Mucosa of stomach (tissue), 1 donor: ENCODE measurements around the gene ZNF438.
"Not testable (repeated sequence)": the region's sequence is repeated elsewhere in the genome, so short reads cannot be mapped to it uniquely, and the experiment has no call there.

Source experiments
- H3K27me3 ChIP-seq: one replicate; pipeline ENCODE4 v1.7.0; 2013; ENCODE audit warnings: mild to moderate bottlenecking, low read length; ENCODE audit not compliant: control insufficient read depth, insufficient read depth
- H3K36me3 ChIP-seq: one replicate; pipeline ENCODE4 v1.7.0; 2013; ENCODE audit warnings: low read length; ENCODE audit not compliant: control insufficient read depth, insufficient read depth
- H3K4me1 ChIP-seq: one replicate; pipeline ENCODE4 v1.7.0; 2013; ENCODE audit warnings: mild to moderate bottlenecking, low read length; ENCODE audit not compliant: control insufficient read depth, insufficient read depth
- H3K4me3 ChIP-seq: one replicate; pipeline ENCODE4 v1.7.0; 2013; ENCODE audit warnings: low read length
- H3K9ac ChIP-seq: one replicate; pipeline ENCODE4 v1.7.0; 2013; ENCODE audit warnings: mild to moderate bottlenecking, low read length, moderate library complexity
- H3K9me3 ChIP-seq: one replicate; pipeline ENCODE4 v1.7.0; 2013; ENCODE audit warnings: mild to moderate bottlenecking, low read length, moderate library complexity; ENCODE audit not compliant: control insufficient read depth
- donor health status: Pancreatic carcinoma.

The ZNF438 gene

DNA sequence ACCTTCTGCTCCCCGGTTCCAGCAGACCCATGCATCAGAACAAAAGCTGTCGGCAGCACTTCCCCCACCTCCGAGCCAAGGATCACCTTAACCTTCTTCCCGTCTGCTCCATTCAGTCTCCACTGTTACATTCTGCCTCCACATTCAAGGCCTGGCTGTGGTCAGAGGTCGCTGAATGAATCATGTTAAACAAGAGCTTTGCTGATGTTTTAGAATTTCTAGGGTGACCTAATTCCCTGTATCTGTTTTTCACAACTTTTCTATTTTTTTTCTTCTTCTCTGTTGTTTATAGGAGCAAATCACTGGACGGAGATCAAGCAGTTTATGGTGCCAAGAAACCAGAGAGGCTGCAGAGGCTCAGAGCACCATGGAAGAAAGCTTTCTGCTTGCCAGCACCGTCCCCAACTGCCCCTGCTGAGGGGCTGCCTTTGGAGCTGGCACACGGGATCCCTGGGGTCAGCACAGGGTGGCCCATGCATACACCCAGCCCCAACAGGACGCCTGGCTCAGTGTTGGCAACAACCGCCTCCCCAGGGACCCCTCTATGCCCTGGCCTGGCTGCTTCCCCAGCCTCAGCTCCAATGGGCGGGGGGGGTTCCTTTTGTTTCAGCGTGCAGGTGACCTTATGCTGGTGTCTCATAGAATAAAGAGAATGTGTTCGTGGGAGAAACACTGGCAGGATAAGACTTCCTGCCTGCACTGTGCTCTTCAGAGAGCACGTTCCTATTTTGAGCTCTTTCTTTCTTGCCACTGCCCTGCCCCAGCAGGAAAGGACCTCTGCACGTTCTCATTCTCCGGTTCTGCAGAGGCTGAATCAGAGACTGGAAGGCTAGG is 219.4 kb downstream of the ZNF438 start:
- Histone ChIP-seq H3K27me3 (no peaks in the 10 kb centered on the region), H3K9ac (no peak overlapping the region), H3K9me3 (no peaks in the 10 kb centered on the region), H3K4me3 (no peak overlapping the region), H3K36me3 (no peaks in the 10 kb centered on the region), H3K4me1 (no peaks in the 10 kb centered on the region)

DNA sequence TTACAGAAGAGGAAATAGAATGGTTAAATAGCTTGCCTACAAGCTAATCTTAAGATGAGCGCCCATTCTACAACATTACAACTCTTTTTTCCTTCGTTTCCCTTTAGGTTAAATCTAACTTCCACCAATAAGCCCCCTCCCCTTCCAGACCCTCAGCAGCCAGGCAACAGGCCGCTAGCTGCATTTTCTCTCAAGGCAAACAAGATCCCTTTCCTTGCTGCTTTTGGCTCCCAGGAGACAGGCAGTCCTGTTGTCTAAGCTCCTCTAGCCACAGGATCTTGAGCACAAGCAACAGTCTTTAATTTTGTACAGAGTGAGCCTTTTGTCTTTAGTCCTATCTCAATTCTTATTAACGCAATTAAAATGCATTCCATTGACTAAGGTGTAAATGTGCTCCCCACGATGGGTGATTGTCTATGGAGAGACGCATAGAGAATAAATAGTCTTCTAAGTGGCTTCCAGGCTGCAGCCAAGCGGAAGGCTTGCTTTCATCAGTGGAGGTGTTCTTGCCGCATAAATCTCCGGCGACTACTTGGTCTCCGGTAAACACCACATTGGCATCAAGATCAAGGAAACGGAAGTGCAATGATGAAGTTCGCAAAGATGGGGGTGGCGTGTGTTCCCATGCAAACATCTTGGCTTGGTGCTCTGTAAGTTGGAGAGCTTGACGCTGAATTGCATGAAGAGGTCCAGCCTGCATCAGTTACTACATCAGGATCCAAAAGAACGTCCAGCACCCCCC is 220.2 kb downstream of the ZNF438 start:
- Histone ChIP-seq H3K4me1 (no peaks in the 10 kb centered on the region), H3K36me3 (no peaks in the 10 kb centered on the region), H3K27me3 (no peaks in the 10 kb centered on the region), H3K9me3 (no peaks in the 10 kb centered on the region), H3K4me3 (no peak overlapping the region), H3K9ac (no peak overlapping the region)

DNA sequence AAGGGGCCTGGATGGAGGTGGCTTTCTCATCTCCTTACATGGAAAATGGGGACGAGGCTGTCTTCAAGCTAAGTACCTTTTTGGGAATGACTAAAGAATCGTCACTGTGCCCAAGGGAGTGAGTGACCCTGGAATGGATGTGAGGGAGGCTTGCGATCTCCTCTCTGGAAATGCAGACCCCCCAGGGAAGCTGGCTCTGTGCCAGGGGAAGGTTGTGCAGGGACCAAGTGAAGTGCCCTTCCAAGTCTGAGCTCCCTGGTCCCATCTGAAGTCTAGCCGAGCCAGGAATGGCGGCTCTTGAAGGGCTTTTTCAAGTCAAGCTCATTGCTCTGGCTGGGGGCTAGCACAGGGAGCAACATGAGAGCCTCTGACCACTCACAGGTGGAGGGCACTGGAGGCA is 221.2 kb downstream of the ZNF438 start:
- H3K9me3 ChIP-seq: no peaks in the 10 kb centered on the region
- H3K36me3 ChIP-seq: no peaks in the 10 kb centered on the region
- no peaks in the 10 kb centered on the region for H3K4me1 ChIP-seq

GRCh38 chr10:30806850-30807249 is 224.8 kb downstream of the ZNF438 start:
- H3K9me3 ChIP-seq: no peaks in the 10 kb centered on the region
- no peak overlapping the region for H3K4me3 ChIP-seq
- H3K27me3 ChIP-seq: no peaks in the 10 kb centered on the region
- no peaks in the 10 kb centered on the region for H3K36me3 ChIP-seq
- H3K9ac ChIP-seq: no peak overlapping the region
- H3K4me1 ChIP-seq: no peaks in the 10 kb centered on the region

More for the DNA sequence above, 221.2 kb downstream of the ZNF438 start:
- Histone ChIP-seq H3K4me3 (no peak overlapping the region), H3K9ac (no peak overlapping the region), H3K27me3 (no peaks in the 10 kb centered on the region)

- no peak overlapping the region for H3K9ac ChIP-seq
- H3K36me3 ChIP-seq: no peaks in the 10 kb centered on the region
- no peaks in the 10 kb centered on the region for H3K9me3 ChIP-seq
- no peak overlapping the region for H3K4me3 ChIP-seq
- H3K4me1 ChIP-seq: no peaks in the 10 kb centered on the region
- H3K27me3 ChIP-seq: no peaks in the 10 kb centered on the region
These were observed 226.6 kb downstream of the ZNF438 start for GRCh38 chr10:30805061-30805460.

- Histone ChIP-seq H3K9me3 (no peaks in the 10 kb centered on the region), H3K4me1 (no peaks in the 10 kb centered on the region), H3K9ac (no peak overlapping the region), H3K27me3 (no peaks in the 10 kb centered on the region), H3K4me3 (no peak overlapping the region), H3K36me3 (no peaks in the 10 kb centered on the region)
These were observed 227.1 kb downstream of the ZNF438 start for GRCh38 chr10:30804478-30805055.

DNA sequence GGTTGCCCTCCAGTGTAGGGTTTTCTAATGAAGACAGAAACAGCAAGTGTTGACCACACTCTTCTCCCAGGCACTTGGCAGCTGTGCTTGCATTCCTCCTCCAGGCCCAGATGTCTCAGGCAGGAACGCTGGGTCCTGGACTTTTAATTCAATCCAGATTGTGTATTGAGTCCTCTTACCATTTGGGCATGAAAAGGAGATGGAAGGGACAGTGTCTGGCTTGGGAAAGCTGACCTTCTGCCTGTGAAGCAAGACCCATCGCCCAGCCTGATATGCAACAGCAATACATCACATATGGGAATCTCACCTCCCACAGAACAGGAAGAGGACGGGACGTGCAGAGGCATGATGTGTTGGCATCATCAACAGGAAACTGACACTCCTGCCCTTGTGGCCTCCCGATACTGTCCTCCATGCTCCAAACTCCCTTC is 227.8 kb downstream of the ZNF438 start:
- no peaks in the 10 kb centered on the region for H3K27me3 ChIP-seq
- H3K9me3 ChIP-seq: no peaks in the 10 kb centered on the region
- no peak overlapping the region for H3K9ac ChIP-seq
- no peaks in the 10 kb centered on the region for H3K4me1 ChIP-seq
- H3K36me3 ChIP-seq: no peaks in the 10 kb centered on the region
- no peak overlapping the region for H3K4me3 ChIP-seq

DNA sequence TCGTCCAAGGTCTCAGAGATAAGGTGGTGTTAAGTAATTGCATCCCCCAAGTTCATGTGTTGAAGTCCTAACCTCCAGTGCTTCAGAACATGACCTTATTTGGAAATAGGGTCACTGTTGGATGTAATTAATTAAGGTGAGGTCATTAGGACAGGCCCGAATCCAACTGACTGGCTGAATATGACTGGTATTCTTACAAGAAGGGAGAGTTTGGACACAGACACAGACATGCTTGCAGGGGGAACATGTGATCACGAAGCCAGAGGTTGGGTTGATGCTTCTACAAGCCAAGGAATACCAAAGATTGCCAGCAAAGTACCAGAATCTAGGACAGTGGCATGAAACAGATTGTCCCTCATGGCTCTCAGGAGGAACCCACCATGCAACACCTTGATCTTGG is 228.6 kb downstream of the ZNF438 start:
- Histone ChIP-seq H3K9me3 (no peaks in the 10 kb centered on the region), H3K9ac (no peak overlapping the region), H3K36me3 (no peaks in the 10 kb centered on the region), H3K4me1 (no peaks in the 10 kb centered on the region), H3K4me3 (no peak overlapping the region), H3K27me3 (no peaks in the 10 kb centered on the region)

DNA sequence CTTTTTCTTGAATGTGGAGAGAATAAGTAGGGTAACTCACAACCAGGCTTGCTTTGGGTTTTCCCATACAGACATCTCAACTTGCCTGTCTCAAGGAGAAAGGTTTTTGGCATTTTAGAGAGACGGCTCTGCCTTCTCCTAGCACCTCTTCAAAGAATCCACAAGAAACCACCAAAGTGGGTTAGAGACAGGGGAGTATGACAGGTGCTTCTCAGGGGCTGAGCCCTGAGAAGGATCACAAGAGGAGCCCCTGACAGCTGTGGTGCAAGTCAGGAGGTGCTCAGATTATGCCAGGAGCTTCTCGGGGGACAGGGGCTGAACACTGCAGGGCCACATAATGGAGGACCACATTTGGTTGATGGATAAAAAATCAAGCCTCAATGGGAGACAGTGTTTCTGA is 231.3 kb downstream of the ZNF438 start:
- Histone ChIP-seq H3K4me3 (no peak overlapping the region), H3K9me3 (no peaks in the 10 kb centered on the region), H3K36me3 (no peaks in the 10 kb centered on the region), H3K27me3 (no peaks in the 10 kb centered on the region), H3K9ac (no peak overlapping the region), H3K4me1 (no peaks in the 10 kb centered on the region)

DNA sequence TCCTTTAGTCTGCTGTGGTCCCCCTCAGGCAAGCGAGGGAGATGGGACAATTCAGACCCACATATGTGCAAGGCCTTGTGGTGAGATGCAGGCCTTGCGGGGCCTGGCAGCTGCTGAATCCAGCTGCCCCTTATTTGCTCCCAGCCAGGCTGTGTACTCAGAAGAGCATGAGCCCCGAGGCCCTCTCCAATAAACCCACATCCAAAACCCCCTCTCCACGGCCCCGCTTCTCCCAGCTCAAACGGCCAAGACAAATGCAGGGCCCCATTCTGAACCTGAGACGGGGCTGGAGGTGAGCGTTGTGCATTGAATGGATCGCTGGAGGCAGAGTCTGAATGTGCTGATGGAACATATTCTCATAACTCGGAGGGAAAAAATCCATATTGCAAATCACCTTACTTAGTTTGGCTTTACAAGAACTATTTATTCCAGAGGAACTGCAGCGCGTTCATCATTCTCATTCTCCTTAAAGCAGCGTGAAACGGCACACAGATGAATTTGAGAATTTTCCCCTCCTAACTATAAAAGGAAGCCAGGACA is 232.9 kb downstream of the ZNF438 start:
- H3K9ac ChIP-seq: no peak overlapping the region
- H3K9me3 ChIP-seq: no peaks in the 10 kb centered on the region
- H3K27me3 ChIP-seq: no peaks in the 10 kb centered on the region
- no peaks in the 10 kb centered on the region for H3K36me3 ChIP-seq
- no peaks in the 10 kb centered on the region for H3K4me1 ChIP-seq
- H3K4me3 ChIP-seq: no peak overlapping the region

DNA sequence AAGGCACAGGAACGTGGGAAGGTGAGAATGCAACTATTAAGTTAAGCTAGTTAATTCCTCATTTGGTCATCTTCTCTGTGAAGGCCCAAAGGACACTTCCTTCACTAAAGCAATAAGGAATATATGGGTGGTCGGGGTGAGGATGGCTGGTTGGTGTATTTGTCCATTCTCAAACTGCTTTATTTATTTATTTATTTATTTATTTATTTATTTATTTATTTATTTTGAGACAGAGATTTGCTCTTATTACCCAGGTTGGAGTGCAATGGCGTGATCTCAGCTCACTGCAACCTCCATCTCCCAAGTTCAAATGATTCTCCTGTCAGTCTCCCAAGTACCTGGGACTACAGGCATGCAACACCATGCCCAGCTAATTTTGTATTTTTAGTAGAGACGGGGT is 236.6 kb downstream of the ZNF438 start:
- not testable (repeated sequence) for H3K36me3 ChIP-seq, H3K4me1 ChIP-seq, H3K4me3 ChIP-seq, H3K9ac ChIP-seq, H3K27me3 ChIP-seq, H3K9me3 ChIP-seq
